Measurements from ENCODE around the gene S100A4.
"Not testable (repeated sequence)": the region's sequence is repeated elsewhere in the genome, so short reads cannot be mapped to it uniquely, and the experiment has no call there.

S100A4 gene

DNA sequence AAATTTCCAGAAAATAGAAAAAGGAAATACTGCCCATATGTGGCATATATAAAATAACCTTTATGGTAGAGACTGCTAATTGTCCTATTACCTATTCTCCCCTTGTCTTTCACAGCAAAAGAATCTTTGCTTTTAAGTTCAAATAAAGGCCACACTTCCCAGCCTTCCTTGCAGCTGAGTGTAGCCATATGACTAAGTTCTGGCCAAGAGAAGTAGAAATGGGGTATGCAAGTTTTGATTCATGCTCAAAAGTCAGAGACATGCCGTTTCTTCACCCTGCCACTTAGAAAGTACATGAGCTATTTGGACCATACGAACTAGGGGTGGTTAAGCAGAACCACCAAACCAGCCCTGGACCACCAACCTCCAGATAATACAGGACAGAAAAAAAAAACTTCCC, 38.4 kb upstream of the S100A4 start:
- no peak for FAIRE-seq

DNA sequence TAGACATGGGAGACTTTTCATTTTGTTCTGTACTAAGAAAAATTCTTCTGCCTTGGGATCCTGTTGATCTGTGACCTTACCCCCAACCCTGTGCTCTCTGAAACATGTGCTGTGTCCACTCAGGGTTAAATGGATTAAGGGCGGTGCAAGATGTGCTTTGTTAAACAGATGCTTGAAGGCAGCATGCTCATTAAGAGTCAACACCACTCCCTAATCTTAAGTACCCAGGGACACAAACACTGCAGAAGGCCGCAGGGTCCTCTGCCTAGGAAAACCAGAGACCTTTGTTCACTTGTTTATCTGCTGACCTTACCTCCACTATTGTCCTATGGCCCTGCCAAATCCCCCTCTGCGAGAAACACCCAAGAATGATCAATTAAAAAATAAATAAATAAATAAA, 37.9 kb upstream of the S100A4 start:
- not testable (repeated sequence) for FAIRE-seq; DNase-seq (ENCODE audit: insufficient read length, low spot score)

More for the DNA sequence above, 38.4 kb upstream of the S100A4 start:
- TF ChIP-seq, protein P1, sequence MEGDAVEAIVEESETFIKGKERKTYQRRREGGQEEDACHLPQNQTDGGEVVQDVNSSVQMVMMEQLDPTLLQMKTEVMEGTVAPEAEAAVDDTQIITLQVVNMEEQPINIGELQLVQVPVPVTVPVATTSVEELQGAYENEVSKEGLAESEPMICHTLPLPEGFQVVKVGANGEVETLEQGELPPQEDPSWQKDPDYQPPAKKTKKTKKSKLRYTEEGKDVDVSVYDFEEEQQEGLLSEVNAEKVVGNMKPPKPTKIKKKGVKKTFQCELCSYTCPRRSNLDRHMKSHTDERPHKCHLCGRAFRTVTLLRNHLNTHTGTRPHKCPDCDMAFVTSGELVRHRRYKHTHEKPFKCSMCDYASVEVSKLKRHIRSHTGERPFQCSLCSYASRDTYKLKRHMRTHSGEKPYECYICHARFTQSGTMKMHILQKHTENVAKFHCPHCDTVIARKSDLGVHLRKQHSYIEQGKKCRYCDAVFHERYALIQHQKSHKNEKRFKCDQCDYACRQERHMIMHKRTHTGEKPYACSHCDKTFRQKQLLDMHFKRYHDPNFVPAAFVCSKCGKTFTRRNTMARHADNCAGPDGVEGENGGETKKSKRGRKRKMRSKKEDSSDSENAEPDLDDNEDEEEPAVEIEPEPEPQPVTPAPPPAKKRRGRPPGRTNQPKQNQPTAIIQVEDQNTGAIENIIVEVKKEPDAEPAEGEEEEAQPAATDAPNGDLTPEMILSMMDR (IDR thresholded peaks at IDR 0.05; ENCODE audit: insufficient read depth, missing control alignments), result no peak
- DNase-seq (ENCODE audit: insufficient read length, low spot score), result no peak

DNA sequence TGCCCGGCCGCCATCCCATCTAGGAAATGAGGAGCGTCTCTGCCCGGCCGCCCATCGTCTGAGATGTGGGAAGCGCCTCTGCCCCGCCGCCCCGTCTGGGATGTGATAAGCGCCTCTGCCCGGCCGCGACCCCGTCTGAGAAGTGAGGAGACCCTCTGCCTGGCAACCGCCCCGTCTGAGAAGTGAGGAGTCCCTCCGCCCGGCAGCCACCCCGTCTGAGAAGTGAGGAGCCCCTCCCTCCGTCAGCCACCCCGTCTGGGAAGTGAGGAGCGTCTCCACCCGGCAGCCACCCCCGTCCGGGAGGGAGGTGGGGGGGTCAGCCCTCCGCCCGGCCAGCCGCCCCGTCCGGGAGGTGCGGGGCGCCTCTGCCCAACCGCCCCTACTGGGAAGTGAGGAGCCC, 37.2 kb upstream of the S100A4 start:
- FAIRE-seq; DNase-seq (ENCODE audit: insufficient read length, low spot score): not testable (repeated sequence)

DNA sequence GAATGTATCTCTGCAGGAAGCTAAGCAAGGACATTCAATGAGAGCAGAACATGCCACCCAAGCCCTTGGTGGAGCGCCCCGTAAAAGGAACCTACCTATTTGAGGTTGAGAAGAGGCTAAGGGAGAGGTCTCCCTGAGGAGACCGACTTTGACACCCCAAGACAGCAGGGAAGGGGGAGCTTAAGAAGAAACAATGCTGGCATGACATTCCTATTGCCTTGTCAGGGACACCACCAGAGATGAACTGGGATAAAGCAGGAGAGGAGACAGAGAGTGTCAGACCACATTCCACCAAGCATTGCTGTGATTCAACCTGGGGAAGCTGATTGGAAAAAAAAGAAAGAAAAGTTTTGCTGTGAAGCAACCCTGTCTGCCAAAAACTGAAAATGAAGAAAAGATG, 33.3 kb upstream of the S100A4 start:
- TF ChIP-seq, protein P1 (IDR thresholded peaks at IDR 0.05; ENCODE audit: insufficient read depth, missing control alignments), result no peak
- no peak for DNase-seq (ENCODE audit: insufficient read length, low spot score)

DNA sequence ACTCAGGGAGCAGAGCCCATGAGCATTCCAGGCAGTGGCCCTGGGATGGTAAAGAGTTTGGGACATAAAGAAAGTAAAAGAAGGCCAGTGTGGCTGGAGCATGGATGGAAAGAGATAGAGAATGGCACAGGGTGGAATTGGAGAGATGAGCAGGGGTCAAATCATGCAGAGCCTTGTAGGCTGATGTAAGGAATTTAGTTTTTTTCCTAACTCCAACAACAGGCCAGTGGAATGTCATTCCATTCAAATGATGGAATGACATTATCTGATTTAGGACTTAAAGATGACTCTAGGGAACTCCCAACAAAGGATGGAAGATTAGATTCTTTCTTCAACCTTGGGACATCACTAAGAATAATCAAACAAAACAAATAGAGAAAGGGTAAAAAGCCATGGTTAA, 32.9 kb upstream of the S100A4 start:
- DNase-seq (ENCODE audit: insufficient read length, low spot score) (no peak), FAIRE-seq (peak; percentile 71)
- TF ChIP-seq, protein P1 (IDR thresholded peaks at IDR 0.05; ENCODE audit: insufficient read depth, missing control alignments), result no peak

More for the DNA sequence above, 33.3 kb upstream of the S100A4 start:
- no peak for FAIRE-seq

DNA sequence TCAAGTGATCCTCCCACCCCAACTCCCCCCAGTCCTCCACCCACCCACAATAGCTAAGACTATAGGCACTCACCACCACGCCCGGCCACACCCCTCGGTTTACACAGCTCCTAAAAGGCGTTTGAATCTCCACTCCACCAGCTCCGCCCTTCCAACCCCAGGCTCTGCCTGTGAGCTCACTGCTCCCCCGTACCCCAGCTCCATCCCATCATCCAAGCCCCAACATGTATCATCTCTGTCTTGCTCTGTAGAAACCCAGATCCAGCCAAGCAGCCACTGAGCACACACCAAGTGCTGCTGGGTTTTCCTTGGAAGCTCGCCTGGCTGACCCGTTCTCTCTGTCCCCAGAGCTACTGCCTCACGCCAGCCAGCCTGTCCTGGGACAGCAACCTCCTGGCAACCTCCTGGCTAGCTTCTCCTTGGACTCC, 32.0 kb upstream of the S100A4 start:
- TF ChIP-seq, protein P1 (IDR thresholded peaks at IDR 0.05; ENCODE audit: insufficient read depth, missing control alignments), result no peak
- FAIRE-seq, result no peak
- DNase-seq (ENCODE audit: insufficient read length, low spot score), result no peak

DNA sequence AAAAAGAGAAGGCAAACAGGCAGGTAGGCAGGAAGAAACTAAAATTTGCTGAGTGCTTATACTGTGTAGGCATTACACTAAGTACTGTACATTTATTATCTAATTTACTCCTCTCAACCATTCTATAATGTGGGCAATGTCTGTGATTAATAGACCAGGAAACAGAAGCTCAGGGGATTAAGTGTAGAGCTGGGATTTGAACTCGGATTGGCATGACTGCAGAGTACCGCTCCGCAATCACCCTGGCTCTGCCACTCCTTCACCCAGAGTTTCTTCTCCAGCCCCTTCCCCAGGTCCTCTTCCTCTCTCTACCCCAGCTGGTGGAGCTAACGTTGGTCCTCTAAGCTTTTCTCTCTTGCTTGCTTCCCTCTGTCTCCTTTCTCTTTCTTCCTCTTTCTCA, 31.5 kb upstream of the S100A4 start:
- TF ChIP-seq, protein P1 (IDR thresholded peaks at IDR 0.05; ENCODE audit: insufficient read depth, missing control alignments), result no peak
- DNase-seq (ENCODE audit: insufficient read length, low spot score), result no peak
- FAIRE-seq, result peak; percentile 75

DNA sequence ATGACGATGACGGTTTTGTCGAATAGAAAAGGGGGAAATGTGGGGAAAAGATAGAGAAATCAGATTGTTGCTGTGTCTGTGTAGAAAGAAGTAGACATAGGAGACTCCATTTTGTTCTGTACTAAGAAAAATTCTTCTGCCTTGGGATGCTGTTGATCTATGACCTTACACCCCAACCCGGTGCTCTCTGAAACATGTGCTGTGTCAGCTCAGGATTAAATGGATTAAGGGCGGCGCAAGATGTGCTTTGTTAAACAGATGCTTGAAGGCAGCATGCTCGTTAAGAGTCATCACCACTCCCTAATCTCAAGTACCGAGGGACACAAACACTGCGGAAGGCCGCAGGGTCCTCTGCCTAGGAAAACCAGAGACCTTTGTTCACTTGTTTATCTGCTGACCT, 29.9 kb upstream of the S100A4 start:
- DNase-seq (ENCODE audit: insufficient read length, low spot score); FAIRE-seq: not testable (repeated sequence)

DNA sequence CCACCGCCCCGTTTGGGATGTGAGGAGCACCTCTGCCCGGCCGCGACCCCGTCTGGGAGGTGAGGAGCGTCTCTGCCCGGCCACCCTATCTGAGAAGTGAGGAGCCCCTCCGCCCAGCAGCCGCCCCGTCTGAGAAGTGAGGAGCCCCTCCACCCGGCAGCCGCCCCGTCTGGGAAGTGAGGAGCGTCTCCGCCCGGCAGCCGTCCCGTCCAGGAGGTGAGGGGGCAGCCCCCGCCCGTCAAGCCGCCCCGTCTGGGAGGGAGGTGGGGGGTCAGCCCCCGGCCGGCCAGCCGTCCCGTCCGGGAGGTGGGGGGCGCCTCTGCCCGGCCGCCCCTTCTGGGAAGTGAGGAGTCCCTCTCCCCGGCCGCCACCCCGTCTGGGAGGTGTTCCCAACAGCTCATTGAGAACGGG, 29.5 kb upstream of the S100A4 start:
- FAIRE-seq; DNase-seq (ENCODE audit: insufficient read length, low spot score): not testable (repeated sequence)

Data from D721Med (cell line).